HG03342 (cell line): ENCODE data around the gene LMAN2.

Experiments used
- ATAC-seq: cut with Tn5 transposase; IDR thresholded peaks from one replicate; pipeline ENCODE4 v1.9.1; 2021; ENCODE audit warnings: mild to moderate bottlenecking, moderate library complexity; ENCODE audit not compliant: unreplicated experiment

LMAN2 gene

DNA sequence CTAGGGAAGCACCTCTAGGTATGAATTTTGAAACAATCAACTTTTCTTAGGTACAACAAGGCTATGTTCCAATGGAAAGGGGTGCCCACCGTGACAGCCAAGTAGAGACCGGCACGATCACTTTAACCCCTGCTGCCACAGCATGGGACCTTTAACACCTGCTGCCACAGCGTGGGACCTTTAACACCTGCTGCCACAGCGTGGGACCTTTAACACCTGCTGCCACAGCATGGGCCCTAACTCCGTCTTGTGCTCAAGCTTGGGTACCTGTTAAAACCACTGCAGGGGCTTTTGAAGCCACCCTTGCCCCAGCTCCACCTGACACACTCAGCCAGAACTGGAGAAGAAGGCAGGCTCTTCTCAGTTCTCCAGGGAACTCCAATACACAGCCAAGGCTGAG lies 21.6 kb downstream of the LMAN2 start:
- no peak for ATAC-seq

DNA sequence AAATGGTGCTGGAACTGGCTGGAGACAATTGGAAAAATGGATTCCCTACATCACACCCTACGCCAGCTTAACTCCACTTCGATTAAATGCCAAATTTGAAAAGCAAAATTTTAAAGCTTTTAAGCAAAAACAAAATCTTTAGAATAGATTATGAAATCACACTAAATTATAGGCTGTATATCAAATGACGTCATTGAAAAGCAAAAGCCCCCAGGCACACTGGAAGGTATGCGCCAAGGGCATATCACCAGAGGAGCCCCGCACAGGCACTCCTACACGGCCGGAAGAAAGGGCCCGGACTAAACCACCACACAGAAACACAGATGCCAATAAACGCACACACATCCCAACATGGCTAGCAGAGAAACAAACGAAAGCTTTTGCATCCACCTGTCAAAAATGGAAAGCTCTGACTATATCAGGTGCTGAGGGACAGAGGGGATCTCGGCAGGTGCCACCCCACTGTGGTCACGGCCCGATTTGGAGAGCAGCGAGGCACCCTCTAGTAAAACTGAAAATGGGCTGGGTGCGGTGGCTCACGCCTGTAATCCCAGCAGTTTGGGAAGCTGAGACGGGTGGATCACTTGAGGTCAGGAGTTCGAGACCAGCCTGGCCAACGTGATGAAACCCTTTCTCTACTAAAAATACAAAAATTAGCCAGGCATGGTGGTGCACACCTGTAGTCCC lies 22.8 kb downstream of the LMAN2 start:
- ATAC-seq, result no peak

DNA sequence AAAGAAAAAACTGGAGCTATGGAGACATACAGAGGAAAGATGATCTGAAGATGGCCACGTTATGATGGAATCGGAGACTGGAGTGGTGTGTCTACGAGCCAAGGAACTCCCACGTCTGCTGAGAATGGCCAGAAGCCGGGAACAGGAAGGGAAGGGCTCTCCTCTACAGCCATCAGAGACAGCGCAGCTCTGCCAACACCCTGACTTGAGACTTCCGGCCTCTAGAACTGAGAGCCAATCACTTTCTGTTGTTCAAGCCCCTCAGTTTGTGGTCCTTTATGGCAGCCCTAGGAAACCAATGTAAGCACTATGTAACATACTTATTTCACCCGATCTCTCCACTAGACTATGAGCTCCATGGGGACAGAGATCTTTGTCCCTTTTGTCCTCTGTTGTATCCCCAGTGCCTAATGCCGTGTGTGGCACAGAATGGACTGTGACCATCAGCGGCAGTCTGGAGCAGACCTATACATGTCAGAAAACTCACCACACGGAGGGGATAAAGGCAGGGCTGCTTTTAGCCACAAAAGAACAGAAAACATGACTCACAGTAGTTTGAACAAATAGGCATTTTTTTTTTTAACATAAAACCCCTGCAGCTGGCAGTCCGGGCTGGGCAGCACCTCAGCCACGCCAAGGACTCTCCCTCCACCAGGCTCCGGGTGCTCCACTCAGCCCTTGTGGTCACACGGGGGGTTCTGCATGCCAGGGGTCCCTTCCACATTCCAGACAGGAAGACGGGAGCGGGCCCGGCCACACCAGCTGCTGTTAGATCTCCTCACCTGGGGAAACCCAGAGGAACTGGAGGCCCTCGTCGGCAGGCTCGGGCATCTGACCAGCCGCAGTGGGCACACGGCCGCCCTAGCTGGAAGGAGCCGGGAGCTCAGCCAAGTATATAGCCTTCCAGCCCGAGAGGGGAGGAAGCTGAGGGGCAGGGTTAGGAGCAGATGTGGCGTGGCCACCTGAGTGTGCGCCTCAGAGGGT lies 23.6 kb downstream of the LMAN2 start:
- no peak for ATAC-seq

DNA sequence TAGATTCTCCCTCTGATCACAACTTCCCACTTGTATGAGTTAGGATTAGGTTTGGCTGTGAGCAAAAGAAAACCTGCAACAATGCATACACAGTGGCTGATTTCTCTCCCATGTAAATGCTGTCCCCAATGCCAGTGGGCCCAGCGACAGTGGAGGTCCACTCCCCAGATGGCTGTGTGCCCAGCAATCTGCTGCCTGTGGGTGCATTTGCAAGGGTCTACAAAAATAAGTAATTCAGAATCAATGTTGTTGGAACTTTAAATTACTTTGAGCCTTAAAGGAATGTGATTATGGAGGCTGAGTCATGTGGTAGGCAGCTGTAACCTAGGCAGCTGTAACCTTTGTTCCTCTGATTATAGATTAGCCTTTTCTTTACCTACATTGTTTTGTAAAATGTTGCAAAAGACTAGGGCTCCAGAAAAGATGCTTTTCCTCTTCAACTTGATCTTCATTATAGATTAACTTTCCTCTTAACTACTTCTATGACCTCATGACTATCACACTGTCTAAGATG lies 25.5 kb downstream of the LMAN2 start:
- no peak for ATAC-seq

DNA sequence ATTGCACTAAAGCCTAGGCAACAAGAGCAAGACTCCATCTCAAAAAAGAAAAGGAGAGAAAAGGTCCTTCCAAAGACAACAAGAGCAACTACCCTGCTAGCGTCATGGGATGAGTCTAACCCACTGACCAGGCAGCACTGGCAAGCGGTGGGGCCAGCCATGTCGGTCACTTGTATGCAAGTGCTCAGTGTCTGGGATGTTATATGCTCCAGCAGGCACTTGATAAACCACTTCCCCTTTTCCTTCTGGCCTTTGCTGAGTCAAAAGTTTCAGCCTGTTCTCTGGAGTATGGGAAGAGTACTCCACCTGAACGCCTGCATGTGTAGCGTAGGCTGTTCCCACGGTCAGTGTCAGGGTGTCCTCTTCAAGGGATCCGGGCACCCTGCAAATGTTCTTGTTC lies 30.6 kb downstream of the LMAN2 start:
- ATAC-seq, result no peak

DNA sequence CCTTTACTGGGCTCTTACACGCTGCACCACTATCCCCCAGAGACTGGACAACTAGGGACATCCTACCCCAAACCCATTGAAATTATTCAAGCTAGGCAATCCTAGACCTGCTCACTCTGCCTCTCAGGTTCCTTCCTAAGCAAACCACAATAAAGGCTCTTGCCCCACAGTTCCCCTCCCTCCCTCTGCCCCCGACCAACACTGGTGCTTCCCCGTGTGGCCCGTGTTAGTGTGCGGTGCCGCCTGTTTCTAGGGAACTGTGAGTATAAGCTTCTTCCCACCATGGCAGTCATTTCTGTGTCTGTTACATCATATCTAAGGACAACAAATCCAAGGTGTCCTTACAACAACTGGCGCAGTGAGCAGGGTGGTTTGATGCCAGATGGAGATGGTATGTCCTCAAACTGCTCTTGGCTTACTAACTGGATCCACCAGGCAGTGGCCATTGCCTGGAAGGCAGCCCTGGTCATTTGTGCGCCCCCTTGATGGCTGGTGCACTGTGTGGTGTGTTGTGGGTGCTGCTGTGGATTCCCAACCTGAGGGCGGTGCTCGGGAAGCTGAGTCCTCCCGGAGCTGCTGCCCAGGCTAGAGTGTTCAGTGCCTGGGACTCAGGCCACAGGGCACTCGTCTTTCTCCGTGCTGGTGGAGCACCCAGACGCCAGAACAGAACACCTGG lies 31.4 kb downstream of the LMAN2 start:
- ATAC-seq, result no peak

DNA sequence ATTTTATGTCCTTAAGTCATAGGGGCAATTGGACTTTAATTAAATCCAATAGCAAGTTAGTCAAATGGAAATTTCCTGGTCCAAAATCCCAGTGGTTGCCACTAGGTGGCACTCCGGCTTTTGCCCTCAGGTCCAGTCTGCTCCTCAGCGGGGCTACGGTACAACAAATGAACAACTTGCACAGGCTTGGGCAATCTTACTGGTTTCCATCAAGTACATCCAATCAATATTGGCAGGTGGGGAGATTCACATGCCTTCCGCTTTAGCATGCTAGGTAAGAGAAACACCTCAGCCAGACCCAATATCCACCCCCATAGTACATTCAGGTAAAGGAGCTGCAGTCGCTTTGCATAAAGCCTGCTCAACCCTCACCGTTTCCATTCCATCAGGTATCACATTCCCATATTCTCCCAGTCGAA lies 33.5 kb downstream of the LMAN2 start:
- no peak for ATAC-seq

DNA sequence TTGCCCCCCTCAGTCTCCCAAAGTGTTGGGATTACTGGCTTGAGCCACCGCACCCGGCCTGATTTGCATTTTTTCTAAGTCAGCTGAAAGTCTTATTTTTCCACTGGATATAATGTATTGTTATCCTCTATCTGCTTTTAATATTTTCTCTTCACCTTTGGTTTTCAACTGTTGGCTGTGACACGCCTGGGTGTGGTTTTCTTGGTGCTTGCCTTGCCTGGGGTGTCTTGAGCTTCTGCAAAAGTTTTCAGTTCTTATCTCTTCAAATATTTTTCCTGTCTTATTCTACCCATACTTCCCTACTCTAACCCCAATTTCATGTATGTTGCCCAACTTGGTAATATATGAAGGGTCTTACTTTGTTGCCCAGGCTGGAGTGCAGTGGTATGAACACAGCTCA lies 35.5 kb downstream of the LMAN2 start:
- no peak for ATAC-seq

DNA sequence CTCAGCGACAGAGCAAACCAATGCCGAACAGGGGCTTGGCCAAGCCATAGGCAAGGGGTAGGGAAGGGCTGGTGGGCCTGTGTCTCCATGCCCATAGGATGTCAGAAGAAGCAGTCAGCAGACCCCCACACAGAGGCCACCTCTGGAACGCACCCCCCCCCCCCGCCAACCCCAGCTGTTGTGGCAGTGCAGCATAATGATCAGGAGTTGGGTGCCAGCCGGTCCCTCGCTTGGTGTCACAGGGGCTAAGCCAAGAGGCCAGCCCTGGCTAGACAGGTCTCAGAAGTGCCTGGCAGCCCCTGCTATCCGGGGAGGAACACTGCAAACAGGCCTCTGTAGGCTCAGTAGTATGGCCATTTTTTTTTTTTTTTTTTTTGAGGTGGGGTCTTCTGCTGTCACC lies 36.1 kb downstream of the LMAN2 start:
- no peak for ATAC-seq

DNA sequence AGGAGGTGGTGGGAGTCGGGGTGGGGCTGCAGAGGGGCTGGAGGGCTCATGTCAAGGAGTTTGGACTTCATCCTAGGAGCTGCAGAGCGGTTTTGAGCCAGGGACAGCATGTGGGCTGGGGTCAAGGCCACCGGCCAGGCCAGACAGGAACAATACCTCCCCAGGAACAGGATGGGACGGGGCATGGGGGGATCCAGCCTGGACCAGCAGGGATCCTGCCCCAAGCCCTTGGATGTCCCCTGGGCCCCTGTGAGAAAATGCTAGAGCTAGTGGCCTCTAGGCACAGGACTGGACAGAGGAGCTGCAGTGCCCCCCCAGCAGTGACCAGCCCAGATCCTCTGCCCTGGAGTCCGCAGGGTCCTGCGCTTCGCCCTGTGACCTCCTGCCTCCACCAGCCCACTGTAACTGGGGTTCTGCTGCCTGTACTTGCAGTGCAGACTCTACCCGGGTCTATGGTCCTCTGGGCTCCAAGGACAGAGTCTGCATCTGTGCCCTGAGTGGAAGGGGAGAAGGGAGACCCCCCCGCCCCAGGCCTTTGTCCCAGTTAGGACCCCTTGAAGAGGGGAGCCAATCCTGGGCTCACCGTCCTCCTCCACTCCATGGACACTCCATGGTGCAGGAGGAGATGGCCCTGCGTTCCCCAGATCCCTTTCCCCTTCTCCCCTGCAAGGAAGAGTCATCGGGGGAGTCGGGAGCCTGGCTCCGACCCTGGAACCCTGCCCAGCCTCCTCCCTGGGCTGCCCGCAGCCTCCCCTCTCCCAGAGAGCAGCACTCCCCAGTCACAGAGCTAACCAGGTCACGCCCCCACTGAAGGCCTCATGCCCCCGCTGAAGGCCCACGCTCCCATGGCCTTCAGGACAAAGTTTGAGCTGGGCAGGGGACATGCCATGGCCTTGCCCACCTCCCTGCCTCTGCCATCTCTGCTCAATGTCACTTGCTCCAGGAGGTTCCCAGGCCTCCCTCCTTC lies 36.8 kb downstream of the LMAN2 start:
- ATAC-seq, result no peak

DNA sequence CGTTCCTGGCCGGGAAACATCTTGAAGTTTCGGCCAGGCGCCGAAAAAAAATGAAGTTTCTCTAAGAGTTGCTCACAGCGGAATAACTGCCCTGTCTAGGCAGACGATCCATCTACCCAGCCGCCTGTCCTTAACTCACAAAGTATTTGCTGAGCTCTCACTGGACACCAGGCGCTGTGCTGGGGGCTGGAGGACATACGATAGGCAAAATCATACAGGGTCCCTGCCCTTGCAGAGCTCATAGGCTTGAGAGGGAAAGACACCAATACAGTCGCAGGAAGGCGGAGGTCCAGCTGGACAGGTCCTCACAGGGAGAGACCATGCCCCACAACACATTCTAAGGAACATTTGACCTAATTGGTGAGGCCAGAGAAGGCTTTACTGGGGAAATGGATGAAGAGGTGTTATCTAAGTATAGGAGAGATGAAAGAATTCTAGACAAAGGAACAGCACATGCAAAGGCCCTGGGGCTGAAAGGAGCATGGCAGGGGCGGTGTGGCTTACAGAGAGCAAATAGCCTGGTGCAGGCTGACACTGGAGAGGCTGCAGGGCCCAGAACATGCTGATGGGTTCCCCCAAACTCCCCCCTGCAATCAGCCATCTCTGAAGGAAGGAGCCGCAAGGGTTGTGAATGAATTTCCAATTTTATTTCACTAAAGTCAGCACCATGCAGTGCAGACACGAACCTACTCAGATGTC lies 37.8 kb downstream of the LMAN2 start:
- ATAC-seq, result no peak

DNA sequence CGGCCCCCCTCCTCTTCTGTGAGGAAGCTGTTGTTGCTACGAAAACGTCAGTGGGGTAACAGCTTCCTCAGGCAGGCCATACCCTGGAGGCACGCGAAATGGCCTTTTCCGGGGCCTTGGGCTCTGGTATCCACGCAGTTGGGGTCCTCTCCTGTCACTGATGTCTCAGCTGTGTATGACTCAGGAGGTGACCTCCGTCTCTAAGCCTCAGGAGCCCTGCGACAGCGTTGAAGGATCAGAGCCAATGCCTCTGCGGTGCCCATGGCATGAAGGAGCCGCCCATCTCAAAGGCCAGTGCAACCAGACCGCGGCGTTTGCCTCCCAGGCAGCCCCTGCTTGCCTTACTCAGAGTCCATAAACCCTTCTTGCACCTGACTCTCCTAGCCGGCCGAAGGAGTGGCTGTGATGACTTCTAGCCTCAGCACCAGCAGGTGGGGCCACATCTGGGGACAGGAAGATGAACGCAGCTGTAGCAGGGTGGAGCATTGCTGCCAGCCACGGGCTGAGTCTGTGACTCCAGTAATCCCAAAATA lies 38.8 kb downstream of the LMAN2 start:
- peak; percentile 26 for ATAC-seq

DNA sequence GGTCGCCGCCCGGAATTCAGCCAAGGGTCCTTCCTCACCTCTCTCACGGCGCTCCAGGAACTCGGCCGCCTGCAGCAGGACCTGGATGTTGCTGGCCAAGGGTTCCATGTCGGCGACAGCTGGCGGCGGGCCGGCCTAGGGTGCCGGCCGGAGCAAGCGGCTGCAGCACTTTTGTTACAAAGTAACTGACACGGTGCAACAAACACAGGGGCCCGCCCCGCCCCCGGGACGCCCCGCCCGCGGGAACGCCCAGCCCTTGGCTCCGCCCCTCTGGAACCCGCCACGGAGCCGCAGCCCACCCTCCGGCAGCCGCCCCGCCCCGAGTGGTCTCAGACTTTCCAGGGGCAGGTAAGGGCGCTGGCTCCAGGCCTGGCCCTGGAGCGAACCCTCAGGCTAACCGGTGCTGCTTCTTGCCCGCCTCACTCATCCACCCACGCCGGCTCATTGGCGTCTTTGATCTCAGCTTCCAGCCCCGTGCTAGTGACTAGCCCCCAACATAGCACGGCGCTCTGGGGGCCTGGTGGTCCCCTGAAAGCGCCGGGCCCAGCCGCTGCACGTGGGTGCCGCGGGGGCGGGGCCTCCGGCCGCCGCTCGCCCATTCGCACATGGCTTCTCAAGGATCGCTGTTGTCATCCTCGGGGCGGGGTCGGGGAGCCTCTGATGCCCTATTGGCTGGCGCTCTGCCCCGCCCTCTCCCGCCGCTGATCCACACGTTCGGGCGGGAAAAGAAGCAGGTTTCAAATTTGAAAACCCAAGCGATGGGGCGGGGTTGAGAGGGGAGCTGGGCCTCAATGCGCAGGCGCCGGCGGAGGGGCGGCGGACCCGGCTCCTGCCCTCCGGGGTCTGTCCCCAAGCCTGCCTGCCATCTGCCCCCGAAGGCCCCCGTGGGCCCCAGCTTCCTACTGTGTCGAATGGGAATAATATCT lies 39.5 kb downstream of the LMAN2 start, which contains the start of gene MXD3:
MXD3 (minus strand) TSS at position 176 of the 926 bp plus-strand sequence; CDS start at position 108, 68 bp downstream.
- peak; percentile 77 for ATAC-seq

DNA sequence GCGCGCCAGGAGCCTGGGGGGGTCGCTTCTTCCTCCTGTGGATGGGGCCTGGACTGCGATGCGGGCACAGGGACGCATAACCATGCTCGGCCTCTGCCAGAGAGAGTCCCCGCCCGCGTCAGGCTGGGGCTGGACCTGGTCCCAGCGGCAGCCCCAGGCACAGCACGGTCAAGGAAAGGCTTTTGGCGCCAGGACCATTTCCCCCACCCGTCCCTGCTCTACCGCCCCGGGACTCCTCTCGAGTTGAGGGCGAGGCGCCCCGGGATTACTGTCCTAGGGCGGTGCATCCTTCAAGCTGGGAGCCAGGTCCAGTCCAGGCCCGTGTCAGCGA lies 40.1 kb downstream of the LMAN2 start:
- peak; percentile 2 for ATAC-seq

DNA sequence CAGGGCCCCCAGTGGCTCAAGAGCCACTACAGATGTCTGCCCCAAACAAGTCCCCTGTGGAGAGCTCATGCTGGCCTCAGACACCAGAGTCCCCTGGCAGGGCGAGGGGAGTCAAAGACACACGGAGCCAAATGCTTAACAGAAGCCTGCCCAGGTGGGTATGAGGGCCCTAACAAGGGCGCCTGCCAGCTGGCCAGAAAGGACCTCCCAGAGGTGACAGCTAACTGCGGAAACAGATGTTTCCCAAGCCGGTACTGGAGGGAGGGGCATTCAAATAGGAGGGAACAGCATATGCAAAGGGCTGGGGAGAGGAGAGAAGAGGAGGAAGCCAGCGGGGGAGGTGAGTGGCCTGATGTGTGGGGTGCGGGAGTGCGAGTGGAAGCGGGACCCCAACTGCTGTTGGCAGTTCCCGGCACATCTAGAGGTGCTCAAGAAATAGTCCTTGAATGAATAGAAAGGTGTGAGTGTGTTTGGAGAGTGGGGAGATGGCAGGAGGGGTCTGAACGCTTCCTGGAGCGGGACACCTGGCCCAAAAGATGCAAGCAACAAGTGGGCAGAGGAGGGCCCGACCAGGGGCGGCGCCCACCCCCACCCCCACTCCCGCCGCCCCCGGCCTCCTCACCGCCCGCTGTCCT lies 40.6 kb downstream of the LMAN2 start:
- ATAC-seq, result no peak

DNA sequence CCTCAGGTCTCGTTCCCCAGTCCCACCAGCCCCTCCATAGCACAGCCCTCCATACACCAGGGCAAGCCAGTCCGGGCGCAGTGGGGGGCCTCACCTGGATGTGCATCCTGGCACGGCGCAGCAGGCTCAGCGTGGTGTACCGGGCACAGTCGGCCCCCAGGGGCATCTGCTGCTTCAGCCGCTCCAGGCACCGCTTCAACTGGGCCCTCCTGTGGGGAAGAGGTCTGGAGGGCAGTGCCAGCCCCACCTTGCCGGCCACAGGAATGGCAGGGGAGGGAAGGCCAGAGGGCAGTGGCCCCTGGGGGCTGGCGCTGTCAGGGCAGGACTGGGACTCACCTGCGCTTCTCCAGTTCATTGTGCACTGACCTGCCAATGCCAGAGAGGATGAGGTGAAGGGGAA lies 41.1 kb downstream of the LMAN2 start:
- no peak for ATAC-seq

DNA sequence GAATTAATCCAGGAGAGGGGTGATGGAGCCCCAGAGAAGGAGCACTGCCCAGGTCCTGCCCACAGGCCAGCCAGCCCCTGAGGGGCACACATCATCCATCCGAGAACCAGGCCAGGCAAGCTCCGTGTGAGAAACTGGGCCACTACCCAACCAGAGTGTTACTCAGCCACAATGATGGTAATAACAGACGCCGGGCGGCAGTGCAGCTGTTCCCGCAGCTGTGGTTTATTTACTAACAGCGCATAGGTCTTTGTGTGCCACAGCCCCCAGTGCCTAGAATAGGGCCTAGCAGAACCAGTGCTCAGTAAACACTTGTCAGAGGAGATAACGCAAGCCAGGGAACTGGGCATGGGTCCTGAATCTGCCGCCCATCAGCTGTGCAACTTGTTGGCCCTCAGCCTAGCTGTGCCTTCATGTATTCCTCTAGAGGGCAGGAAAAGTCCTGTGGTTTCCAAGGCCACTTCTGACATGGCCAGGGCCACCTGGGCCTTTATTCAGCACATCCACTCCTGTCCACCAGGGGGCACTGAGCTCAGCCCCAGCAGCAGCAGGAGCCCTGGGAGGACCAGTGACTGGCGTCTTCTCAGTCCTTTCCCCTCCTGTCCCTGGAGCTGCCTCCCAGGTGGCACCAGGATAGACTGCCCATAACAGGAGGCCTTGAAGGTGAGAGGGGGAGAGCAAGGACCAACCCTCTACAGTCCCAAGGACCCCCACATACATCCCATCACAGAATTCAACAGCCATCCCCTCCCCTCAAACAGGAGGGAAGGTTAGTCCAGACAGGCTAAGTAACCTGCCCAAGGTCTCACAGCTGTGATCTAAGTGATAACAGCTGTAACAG lies 41.9 kb downstream of the LMAN2 start:
- ATAC-seq, result no peak
